Germinal center (tissue), 1 donor: Measurements from ENCODE around the gene NFASC.

Source experiments
- DNase-seq: peaks from one replicate; pipeline ENCODE4 v3.0.0; 2012; ENCODE audit warnings: mixed read lengths, low spot score

The NFASC gene

DNA sequence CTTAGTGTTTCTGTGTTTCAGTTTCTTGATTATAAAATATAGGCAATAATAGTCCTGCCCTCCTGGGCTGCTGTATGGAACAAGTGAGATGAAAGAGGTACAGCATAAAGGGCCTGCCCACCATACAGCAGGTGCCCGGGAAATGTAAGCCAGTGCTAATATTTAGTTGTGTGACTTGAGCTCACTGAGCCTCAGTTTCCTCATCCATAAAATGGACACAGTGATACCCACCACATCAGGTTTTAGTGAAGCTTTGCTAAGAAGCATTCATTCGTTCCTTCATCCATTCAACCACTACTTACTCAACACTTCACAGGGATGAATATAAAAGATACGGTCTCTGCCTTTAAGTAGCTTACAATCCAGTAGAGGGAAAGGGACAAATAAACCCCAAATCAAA lies 192.2 kb downstream of the NFASC start:
- no peak for DNase-seq

GRCh38 chr1:205064301-205064700 lies 193.6 kb downstream of the NFASC start:
- no peak for DNase-seq

DNA sequence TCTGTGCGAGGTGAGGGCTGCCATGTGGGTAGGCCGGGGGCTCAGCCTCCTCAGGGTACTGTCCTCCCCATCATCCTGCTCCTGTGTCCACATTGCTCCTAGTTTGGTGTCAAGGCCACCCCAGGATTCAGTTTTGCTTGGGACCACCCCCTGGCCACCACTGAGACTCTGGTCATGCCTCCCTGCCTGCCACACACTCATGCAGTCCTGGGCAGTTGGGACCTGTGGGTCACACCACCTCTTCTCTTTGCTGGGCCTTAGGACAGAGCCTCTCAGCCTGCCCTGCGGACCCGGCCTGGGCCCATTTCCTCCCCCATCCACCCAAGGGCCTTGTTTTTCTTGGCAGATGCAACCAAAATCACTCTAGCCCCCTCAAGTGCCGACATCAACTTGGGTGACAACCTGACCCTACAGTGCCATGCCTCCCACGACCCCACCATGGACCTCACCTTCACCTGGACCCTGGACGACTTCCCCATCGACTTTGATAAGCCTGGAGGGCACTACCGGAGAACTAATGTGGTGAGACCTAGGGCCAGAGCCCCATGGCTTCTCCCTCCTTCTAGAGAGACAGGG lies 194.2 kb downstream of the NFASC start:
- DNase-seq = no peak

DNA sequence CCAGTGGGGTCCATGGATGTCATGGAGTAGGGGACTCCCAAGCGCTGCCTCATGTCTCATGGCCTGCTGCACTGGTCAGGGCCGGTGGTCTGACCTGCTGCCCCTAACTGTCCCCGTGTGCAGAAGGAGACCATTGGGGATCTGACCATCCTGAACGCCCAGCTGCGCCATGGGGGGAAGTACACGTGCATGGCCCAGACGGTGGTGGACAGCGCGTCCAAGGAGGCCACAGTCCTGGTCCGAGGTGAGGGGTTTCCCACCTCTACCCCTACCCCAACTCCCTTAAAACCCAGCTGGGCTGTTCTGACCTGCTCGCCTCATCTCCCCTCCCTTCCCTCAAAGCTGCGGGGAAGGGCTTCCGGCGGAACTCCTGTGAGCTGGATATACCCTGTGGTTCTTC lies 195.0 kb downstream of the NFASC start:
- no peak for DNase-seq

DNA sequence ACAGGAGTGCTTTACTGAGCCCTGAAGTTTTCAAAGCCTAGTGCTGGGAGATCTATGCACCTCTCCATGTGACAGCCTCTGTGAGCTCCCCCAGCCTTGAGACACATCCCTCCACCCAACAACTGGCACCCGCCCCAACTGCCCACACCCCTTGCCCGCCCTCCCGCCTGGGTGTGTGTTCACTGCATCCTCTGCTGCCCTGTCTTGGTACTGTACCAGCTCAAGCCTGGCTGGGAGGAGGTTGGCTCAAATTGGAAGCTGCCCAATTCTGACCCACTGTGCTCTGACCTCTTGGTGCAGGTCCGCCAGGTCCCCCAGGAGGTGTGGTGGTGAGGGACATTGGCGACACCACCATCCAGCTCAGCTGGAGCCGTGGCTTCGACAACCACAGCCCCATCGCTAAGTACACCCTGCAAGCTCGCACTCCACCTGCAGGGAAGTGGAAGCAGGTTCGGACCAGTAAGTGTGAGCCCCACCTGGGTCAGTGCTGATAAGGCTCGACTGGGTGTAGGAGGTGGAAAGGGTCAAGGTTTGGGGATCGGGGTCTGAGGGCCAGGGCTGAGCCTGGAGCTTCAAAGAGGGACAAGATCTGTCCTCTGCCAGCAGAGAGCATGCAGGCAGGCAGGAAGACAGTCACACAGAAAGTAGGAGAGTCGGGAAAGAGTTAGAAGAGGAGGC lies 195.6 kb downstream of the NFASC start:
- no peak for DNase-seq

GRCh38 chr1:205067031-205067430 lies 196.4 kb downstream of the NFASC start:
- DNase-seq = no peak

DNA sequence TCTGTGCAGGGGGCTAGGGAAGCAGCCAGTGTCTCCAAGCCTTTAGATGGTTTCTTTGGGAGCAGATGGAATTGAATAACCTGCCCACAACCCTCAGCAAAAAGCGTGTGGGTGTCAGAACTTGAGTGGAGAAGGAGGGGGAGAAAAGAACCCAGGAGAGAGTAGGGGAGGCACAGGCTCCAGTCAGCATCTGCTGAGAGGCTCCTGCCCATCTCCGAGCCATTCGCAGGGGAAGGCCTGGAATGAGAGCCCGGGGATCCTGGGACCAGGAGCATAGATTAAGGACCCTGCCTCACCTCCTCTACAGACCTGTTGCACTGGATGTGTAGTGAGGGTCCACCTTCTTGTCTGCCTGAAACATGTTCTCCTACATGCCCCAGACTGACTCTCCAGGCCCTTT lies 197.3 kb downstream of the NFASC start:
- DNase-seq = no peak

- no peak for DNase-seq
These were observed 197.9 kb downstream of the NFASC start for GRCh38 chr1:205068457-205069040.

DNA sequence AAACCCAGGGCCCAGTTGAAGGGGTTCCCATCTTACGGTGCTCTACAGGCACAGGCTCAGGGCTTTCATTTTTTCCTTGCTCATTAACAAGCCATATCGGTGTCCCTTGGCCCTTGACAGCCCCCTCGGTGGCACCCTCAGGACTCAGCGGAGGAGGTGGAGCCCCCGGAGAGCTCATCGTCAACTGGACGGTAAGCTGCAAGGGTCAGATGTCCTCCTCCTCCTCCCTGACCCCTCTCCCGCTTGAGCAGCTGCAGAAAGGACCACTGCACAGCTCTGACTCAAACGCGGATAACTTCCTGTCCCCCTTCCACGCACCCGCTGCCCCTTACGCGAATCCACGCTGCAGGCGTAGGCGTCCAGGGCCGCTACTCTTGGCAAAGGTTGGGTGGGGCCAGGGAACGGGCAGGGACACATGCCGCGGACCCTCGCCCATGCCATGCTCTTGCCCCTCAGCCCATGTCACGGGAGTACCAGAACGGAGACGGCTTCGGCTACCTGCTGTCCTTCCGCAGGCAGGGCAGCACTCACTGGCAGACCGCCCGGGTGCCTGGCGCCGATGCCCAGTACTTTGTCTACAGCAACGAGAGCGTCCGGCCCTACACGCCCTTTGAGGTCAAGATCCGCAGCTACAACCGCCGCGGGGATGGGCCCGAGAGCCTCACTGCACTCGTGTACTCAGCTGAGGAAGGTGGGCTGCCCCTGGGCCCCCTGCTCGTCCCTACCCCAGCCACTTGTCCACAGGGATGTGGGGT lies 198.9 kb downstream of the NFASC start:
- DNase-seq = no peak

GRCh38 chr1:205071028-205071409 lies 200.4 kb downstream of the NFASC start:
- no peak for DNase-seq

GRCh38 chr1:205071801-205072200 lies 201.1 kb downstream of the NFASC start:
- DNase-seq = no peak

DNA sequence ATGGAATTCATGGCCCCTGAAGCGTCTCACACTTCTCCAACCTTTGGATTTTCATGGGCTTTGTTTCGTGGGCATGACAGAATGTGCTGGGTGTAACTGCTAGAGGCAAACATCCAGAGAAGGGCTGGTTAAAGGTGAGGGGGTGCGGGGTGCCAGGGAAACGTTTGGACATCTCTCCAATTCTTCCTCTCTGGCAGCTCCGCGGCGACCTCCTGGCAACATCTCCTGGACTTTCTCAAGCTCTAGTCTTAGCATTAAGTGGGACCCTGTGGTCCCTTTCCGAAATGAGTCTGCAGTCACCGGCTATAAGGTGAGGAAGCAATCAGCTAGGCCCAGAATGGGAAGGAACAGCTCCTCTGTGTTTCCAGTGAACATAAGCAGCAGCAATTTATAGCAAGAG lies 201.6 kb downstream of the NFASC start:
- DNase-seq = no peak
